ENCODE measurements around the gene ABTB2. TPM values are rescaled to one million over a fixed set of nuclear protein-coding genes. Genes with fewer than 3 reads are reported as not detected.

Gene ABTB2
- total and polyA plus RNA-seq, 2 of the 8 experiments (the other 6 are each of a cell fraction or from before 2014, with no cell fraction given): 7.7 to 10.2 TPM

DNA sequence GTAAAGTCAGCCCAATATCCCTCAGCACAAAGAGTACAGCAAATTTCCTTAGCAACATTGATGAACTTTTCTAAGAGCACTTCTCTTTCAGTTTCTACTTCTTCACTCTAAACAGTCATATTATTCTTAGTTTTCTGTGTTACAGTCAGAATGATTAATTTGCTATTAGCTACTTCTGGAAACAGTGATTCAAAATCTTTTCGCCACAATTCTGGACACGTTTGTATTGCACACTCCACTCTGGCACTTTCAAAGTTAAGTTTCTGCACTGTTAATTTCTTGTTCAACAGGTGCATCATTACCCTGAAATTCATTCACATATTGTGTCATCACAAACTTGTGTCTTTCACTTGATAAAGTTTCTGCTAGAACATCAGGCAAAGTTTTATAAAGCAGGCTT, 22.5 kb downstream of the ABTB2 start (continued):
- TF ChIP-seq, protein P1, sequence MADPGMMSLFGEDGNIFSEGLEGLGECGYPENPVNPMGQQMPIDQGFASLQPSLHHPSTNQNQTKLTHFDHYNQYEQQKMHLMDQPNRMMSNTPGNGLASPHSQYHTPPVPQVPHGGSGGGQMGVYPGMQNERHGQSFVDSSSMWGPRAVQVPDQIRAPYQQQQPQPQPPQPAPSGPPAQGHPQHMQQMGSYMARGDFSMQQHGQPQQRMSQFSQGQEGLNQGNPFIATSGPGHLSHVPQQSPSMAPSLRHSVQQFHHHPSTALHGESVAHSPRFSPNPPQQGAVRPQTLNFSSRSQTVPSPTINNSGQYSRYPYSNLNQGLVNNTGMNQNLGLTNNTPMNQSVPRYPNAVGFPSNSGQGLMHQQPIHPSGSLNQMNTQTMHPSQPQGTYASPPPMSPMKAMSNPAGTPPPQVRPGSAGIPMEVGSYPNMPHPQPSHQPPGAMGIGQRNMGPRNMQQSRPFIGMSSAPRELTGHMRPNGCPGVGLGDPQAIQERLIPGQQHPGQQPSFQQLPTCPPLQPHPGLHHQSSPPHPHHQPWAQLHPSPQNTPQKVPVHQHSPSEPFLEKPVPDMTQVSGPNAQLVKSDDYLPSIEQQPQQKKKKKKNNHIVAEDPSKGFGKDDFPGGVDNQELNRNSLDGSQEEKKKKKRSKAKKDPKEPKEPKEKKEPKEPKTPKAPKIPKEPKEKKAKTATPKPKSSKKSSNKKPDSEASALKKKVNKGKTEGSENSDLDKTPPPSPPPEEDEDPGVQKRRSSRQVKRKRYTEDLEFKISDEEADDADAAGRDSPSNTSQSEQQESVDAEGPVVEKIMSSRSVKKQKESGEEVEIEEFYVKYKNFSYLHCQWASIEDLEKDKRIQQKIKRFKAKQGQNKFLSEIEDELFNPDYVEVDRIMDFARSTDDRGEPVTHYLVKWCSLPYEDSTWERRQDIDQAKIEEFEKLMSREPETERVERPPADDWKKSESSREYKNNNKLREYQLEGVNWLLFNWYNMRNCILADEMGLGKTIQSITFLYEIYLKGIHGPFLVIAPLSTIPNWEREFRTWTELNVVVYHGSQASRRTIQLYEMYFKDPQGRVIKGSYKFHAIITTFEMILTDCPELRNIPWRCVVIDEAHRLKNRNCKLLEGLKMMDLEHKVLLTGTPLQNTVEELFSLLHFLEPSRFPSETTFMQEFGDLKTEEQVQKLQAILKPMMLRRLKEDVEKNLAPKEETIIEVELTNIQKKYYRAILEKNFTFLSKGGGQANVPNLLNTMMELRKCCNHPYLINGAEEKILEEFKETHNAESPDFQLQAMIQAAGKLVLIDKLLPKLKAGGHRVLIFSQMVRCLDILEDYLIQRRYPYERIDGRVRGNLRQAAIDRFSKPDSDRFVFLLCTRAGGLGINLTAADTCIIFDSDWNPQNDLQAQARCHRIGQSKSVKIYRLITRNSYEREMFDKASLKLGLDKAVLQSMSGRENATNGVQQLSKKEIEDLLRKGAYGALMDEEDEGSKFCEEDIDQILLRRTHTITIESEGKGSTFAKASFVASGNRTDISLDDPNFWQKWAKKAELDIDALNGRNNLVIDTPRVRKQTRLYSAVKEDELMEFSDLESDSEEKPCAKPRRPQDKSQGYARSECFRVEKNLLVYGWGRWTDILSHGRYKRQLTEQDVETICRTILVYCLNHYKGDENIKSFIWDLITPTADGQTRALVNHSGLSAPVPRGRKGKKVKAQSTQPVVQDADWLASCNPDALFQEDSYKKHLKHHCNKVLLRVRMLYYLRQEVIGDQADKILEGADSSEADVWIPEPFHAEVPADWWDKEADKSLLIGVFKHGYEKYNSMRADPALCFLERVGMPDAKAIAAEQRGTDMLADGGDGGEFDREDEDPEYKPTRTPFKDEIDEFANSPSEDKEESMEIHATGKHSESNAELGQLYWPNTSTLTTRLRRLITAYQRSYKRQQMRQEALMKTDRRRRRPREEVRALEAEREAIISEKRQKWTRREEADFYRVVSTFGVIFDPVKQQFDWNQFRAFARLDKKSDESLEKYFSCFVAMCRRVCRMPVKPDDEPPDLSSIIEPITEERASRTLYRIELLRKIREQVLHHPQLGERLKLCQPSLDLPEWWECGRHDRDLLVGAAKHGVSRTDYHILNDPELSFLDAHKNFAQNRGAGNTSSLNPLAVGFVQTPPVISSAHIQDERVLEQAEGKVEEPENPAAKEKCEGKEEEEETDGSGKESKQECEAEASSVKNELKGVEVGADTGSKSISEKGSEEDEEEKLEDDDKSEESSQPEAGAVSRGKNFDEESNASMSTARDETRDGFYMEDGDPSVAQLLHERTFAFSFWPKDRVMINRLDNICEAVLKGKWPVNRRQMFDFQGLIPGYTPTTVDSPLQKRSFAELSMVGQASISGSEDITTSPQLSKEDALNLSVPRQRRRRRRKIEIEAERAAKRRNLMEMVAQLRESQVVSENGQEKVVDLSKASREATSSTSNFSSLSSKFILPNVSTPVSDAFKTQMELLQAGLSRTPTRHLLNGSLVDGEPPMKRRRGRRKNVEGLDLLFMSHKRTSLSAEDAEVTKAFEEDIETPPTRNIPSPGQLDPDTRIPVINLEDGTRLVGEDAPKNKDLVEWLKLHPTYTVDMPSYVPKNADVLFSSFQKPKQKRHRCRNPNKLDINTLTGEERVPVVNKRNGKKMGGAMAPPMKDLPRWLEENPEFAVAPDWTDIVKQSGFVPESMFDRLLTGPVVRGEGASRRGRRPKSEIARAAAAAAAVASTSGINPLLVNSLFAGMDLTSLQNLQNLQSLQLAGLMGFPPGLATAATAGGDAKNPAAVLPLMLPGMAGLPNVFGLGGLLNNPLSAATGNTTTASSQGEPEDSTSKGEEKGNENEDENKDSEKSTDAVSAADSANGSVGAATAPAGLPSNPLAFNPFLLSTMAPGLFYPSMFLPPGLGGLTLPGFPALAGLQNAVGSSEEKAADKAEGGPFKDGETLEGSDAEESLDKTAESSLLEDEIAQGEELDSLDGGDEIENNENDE (IDR thresholded peaks at IDR 0.05; ENCODE audit: insufficient replicate concordance, low read length): no peak
- no peak for TF ChIP-seq EP300 (IDR thresholded peaks at IDR 0.05; ENCODE audit: borderline replicate concordance in 1 of 2, low read depth in 2 of 2, low read length in 2 of 2)
- TF ChIP-seq PHF8 (conservative IDR thresholded peaks at IDR 0.05; ENCODE audit: low read depth, low read length): no peak
